SK-N-SH (cell line): ENCODE data around the gene C12orf42. TPM values are rescaled to one million over a fixed set of nuclear protein-coding genes. Genes with fewer than 3 reads are reported as not detected.

Experiments used
- CTCF ChIA-PET: fragments of 300-600, 350-600 bp; formaldehyde crosslinking; extraction: SDS; loops from one replicate; lab custom pipeline; 2021; lab: Yijun Ruan, JAX
- POLR2A ChIA-PET: fragments of 350-600 bp; sonication (Branson Sonifier 250); formaldehyde crosslinking; extraction: SDS; loops from one replicate; lab custom pipeline; 2020; ENCODE audit warnings: antibody characterized with exemption, inconsistent platforms; lab: Yijun Ruan, JAX
- DNase-seq: peaks from one replicate; pipeline ENCODE4 v3.0.0; 2012
- H2AFZ ChIP-seq: fragments of 200-600 bp; sonication (generic); 2 replicates; pipeline ENCODE4 v1.8.1; 2016; ENCODE audit warnings: antibody characterized with exemption, mild to moderate bottlenecking, low read depth
- H3F3A ChIP-seq: fragments of 200-600 bp; sonication (generic); replicated peaks from 2 replicates; pipeline ENCODE3; 2016; ENCODE audit warnings: antibody characterized with exemption, mild to moderate bottlenecking; ENCODE audit not compliant: insufficient read depth
- H3K27ac ChIP-seq, 2 experiments: fragments of 200-500 bp in 1 of 2; fragments of 200-600 bp in 1 of 2; sonication (Bioruptor generic) in 1 of 2; sonication (generic), shearing (Covaris generic) in 1 of 2; 2 replicates each; pipeline versions ENCODE4 v1.5.1 to v1.6.1; 2014 to 2016; ENCODE audit warnings: low read depth in 2 of 2, inconsistent platforms in 1 of 2, low read length in 1 of 2, mild to moderate bottlenecking in 1 of 2, mixed read lengths in 1 of 2
- H3K27me3 ChIP-seq: fragments of 200-600 bp; sonication (generic), shearing (Covaris generic); 2 replicates; pipeline ENCODE4 v1.6.1; 2016; ENCODE audit warnings: mixed run types; ENCODE audit not compliant: insufficient read depth
- H3K36me3 ChIP-seq, 2 experiments: fragments of 200-500 bp in 1 of 2; fragments of 200-600 bp in 1 of 2; sonication (Bioruptor generic) in 1 of 2; sonication (generic) in 1 of 2; replicated peaks in 1 of 2; 2 replicates each; pipeline versions ENCODE3 to v1.5.1; 2014 to 2016; ENCODE audit warnings: low read length in 1 of 2, mild to moderate bottlenecking in 1 of 2; ENCODE audit not compliant: insufficient read depth in 2 of 2, control insufficient read depth in 1 of 2
- H3K4me1 ChIP-seq, 2 experiments: fragments of 200-500 bp in 1 of 2; fragments of 200-600 bp in 1 of 2; sonication (Bioruptor generic) in 1 of 2; sonication (generic), shearing (Covaris generic) in 1 of 2; 2 replicates each; pipeline versions ENCODE4 v1.5.1 to v1.6.1; 2014 to 2016; ENCODE audit warnings: low read depth in 1 of 2, low read length in 1 of 2, mixed run types in 1 of 2; ENCODE audit not compliant: insufficient read depth in 2 of 2, control insufficient read depth in 1 of 2
- H3K4me2 ChIP-seq: fragments of 200-600 bp; sonication (generic), shearing (Covaris generic); 2 replicates; pipeline ENCODE4 v1.6.1; 2017; ENCODE audit warnings: mixed run types
- H3K4me3 ChIP-seq, 2 experiments: fragments of 200-500 bp in 1 of 2; fragments of 200-600 bp in 1 of 2; sonication (Bioruptor generic) in 1 of 2; sonication (generic), shearing (Covaris generic) in 1 of 2; 2 replicates each; pipeline versions ENCODE4 v1.5.1 to v1.8.1; 2014 to 2016; ENCODE audit warnings: low read depth in 2 of 2, inconsistent platforms in 1 of 2, low read length in 1 of 2, mild to moderate bottlenecking in 1 of 2, mixed read lengths in 1 of 2, moderate library complexity in 1 of 2
- H3K79me2 ChIP-seq: fragments of 200-600 bp; sonication (generic); 2 replicates; pipeline ENCODE4 v1.8.1; 2017; ENCODE audit warnings: mild to moderate bottlenecking; ENCODE audit not compliant: insufficient read depth
- H3K9ac ChIP-seq: fragments of 200-600 bp; sonication (generic); 2 replicates; pipeline ENCODE4 v1.6.1; 2017; ENCODE audit warnings: mixed run types
- H3K9me2 ChIP-seq: fragments of 200-600 bp; sonication (generic); 2 replicates; pipeline ENCODE4 v1.6.1; 2017; ENCODE audit warnings: mixed run types
- H3K9me3 ChIP-seq: fragments of 200-600 bp; sonication (generic); 2 replicates; pipeline ENCODE4 v1.6.1; 2017; ENCODE audit warnings: mixed run types, mild to moderate bottlenecking, moderate library complexity
- H4K20me1 ChIP-seq: fragments of 200-600 bp; sonication (generic); 2 replicates; pipeline ENCODE4 v1.6.1; 2017; ENCODE audit warnings: mild to moderate bottlenecking, mixed run types; ENCODE audit not compliant: insufficient read depth
- CTCF ChIP-seq: fragments of 200-600 bp; sonication (generic); IDR thresholded peaks from 2 replicates; pipeline ENCODE4 v1.6.1; 2017; ENCODE audit warnings: antibody characterized with exemption, mild to moderate bottlenecking, moderate library complexity
- EP300 ChIP-seq, 2 experiments: IDR thresholded peaks; 2 replicates each; pipeline versions ENCODE4 v1.4.0 to v1.6.1; 2012; ENCODE audit warnings: borderline replicate concordance in 1 of 2, low read depth in 1 of 2, low read length in 1 of 2
- MEF2A ChIP-seq: IDR thresholded peaks from 2 replicates; pipeline ENCODE4 v1.4.0; 2012; ENCODE audit warnings: low read depth, borderline replicate concordance
- MXI1 ChIP-seq: IDR thresholded peaks from 2 replicates; pipeline ENCODE4 v1.6.1; 2012; ENCODE audit warnings: mild to moderate bottlenecking, low read depth, low read length, improper control_type of control experiment
- POLR2AphosphoS5 ChIP-seq: IDR thresholded peaks from 2 replicates; pipeline ENCODE4 v1.6.1; 2012; ENCODE audit warnings: low read depth, low read length
- REST ChIP-seq: IDR thresholded peaks from 2 replicates; pipeline ENCODE4 v1.6.1; 2012; ENCODE audit warnings: mild to moderate bottlenecking, low read depth, low read length, moderate library complexity
- SIN3A ChIP-seq: IDR thresholded peaks from 2 replicates; pipeline ENCODE4 v1.6.1; 2012; ENCODE audit warnings: low read depth, mild to moderate bottlenecking, low read length, moderate library complexity, borderline replicate concordance
- SMC3 ChIP-seq: IDR thresholded peaks from 2 replicates; pipeline ENCODE4 v1.6.1; 2012; ENCODE audit warnings: low read depth, low read length, improper control_type of control experiment
- TEAD4 ChIP-seq: IDR thresholded peaks from 2 replicates; pipeline ENCODE4 v1.4.0; 2012; ENCODE audit warnings: mild to moderate bottlenecking, borderline replicate concordance; ENCODE audit not compliant: insufficient read depth
- WGBS: methylation state at CpG from one replicate; pipeline ENCODE4 v1.1.6; 2017; ENCODE audit warnings: low lambda C conversion rate; 5-methylcytosine and 5-hydroxymethylcytosine counted together
- polyA plus RNA-seq, 3 experiments: library from polyadenylated mRNA; depleted of rRNA; stranded (reverse); fragments of >200 nt; gene quantifications; 2 replicates each; pipeline ENCODE4 v1.2.3, GENCODE V29; 2012

Gene C12orf42
- polyA plus RNA-seq, 1 of the 3 experiments (the other 2 are of a cell fraction): not detected

GRCh38 chr12:103350116-103350515 lies 145.7 kb downstream of the C12orf42 start:
- WGBS: 32% methylated on average over 5 of the region's 5 CpGs
- no peaks in the 10 kb centered on the region for H3K27me3 ChIP-seq
- no peaks in the 10 kb centered on the region for H3K4me1 ChIP-seq
- no peaks in the 10 kb centered on the region; the same call in 1 of the 2 replicates for H3K9me2 ChIP-seq
- no peak for TF ChIP-seq CTCF
- TF ChIP-seq, all 33 proteins: peak for 0
- DNase-seq: no peak
- no peak overlapping the region for H3K9ac ChIP-seq
- POLR2A ChIA-PET: no interaction called here
- H3K4me3 ChIP-seq: no peak overlapping the region
- no peaks in the 10 kb centered on the region for H4K20me1 ChIP-seq
- H3K36me3 ChIP-seq: no peaks in the 10 kb centered on the region
- CTCF ChIA-PET: no interaction called here
- H3K27ac ChIP-seq: no peak overlapping the region
- no peaks in the 10 kb centered on the region; the same call in 1 of the 2 replicates for H3K9me3 ChIP-seq
- no peak overlapping the region for H3K4me2 ChIP-seq
- no peaks in the 10 kb centered on the region for H3K79me2 ChIP-seq
- no peak overlapping the region for H2AFZ ChIP-seq
- H3F3A ChIP-seq: no peaks in the 10 kb centered on the region

DNA sequence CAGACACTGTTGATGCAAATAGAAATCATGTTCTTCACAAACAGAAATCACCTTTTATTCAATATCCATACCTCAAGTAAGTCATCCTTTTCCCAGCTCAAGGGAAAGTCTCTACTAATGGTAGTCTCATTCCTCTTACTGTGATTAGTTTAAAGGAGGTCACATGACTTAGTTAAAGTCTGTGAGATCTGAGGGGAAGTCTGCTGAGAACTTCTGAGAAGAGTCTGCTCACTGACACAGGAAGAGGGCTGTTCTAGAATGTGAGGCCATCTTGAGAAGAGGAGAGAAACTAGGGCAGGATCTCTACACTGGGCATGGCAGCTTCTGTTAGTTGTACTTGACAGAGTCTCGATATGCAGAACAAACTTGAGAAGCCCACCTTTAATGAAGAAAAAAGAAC lies 146.8 kb downstream of the C12orf42 start:
- H3K9me2 ChIP-seq: no peaks in the 10 kb centered on the region; the same call in 1 of the 2 replicates
- H3K4me1 ChIP-seq: no peaks in the 10 kb centered on the region
- ChIA-PET POLR2A (no interaction called here), CTCF (no interaction called here)
- no peak overlapping the region for H3K27ac ChIP-seq
- no peak overlapping the region for H3K9ac ChIP-seq
- H3K9me3 ChIP-seq: no peaks in the 10 kb centered on the region; the same call in 1 of the 2 replicates
- no peaks in the 10 kb centered on the region for H3K79me2 ChIP-seq
- no peaks in the 10 kb centered on the region for H3K27me3 ChIP-seq
- H3K4me3 ChIP-seq: no peak overlapping the region
- no peak overlapping the region for H3K4me2 ChIP-seq
- no peak for DNase-seq
- H3F3A ChIP-seq: no peaks in the 10 kb centered on the region
- H4K20me1 ChIP-seq: no peaks in the 10 kb centered on the region
- 0% methylated on average over 1 of the region's 1 CpG for WGBS
- no peaks in the 10 kb centered on the region for H3K36me3 ChIP-seq
- no peak for TF ChIP-seq REST
- no peak for TF ChIP-seq MEF2A
- TF ChIP-seq SMC3: no peak
- no peak for TF ChIP-seq TEAD4
- TF ChIP-seq MXI1: no peak
- TF ChIP-seq EP300 (IDR thresholded peaks at IDR 0.05; ENCODE audit: borderline replicate concordance in 1 of 2, low read depth in 1 of 2, low read length in 1 of 2): no peak
- TF ChIP-seq POLR2AphosphoS5: no peak
- TF ChIP-seq SIN3A: no peak
- no peak overlapping the region for H2AFZ ChIP-seq
